ENCODE data around the gene PPM1J. TPM values are rescaled to one million over a fixed set of nuclear protein-coding genes. Genes with fewer than 3 reads are reported as not detected.
A peak's percentile ranks its signal among the peaks of the same experiment; 100 is the strongest.

The PPM1J gene
- total and polyA plus RNA-seq, 2 of the 8 experiments (the other 6 are each of a cell fraction or from before 2014, with no cell fraction given), result 19.4 to 31.6 TPM

- Histone ChIP-seq H3K79me2 (ENCODE audit: control insufficient read depth in 1 of 2, insufficient read depth in 2 of 2, low read length in 2 of 2) (no peaks in the 10 kb centered on the region), H2BK20ac (ENCODE audit: low read length) (no peak overlapping the region), H3K9me3 (ENCODE audit: insufficient read depth in 2 of 2, low read depth in 1 of 2, low read length in 1 of 2) (no peaks in the 10 kb centered on the region), H4K20me1 (replicated peaks in 1 of 2; ENCODE audit: control insufficient read depth in 1 of 2, insufficient read depth in 2 of 2, low read length in 2 of 2) (peaks cover 0 to 11% of the 10 kb centered on the region in 2 experiments), H3K4me3 (ENCODE audit: extremely low read depth in 1 of 4, insufficient read depth in 2 of 4, low read depth in 3 of 4, low read length in 4 of 4) (no peak overlapping the region), H3K4me2 (ENCODE audit: insufficient read depth in 1 of 2, low read depth in 2 of 2, low read length in 2 of 2) (no peak overlapping the region), H3K14ac (ENCODE audit: insufficient read length) (no peak overlapping the region), H4K91ac (replicated peaks; ENCODE audit: insufficient read length, low read length) (no peak overlapping the region), H3K23me2 (ENCODE audit: low read depth, low read length) (no peaks in the 10 kb centered on the region), H3K27me3 (replicated peaks in 1 of 4; ENCODE audit: control insufficient read depth in 3 of 4, extremely low read depth in 1 of 4, insufficient read depth in 3 of 4, low read length in 3 of 4) (no peaks in the 10 kb centered on the region), H2BK15ac (ENCODE audit: low read length) (no peak overlapping the region), H2BK120ac (replicated peaks; ENCODE audit: low read depth, low read length) (no peak overlapping the region), H4K8ac (ENCODE audit: extremely low read depth, insufficient read depth, low read length) (no peak overlapping the region), H4K5ac (ENCODE audit: insufficient read length, low read depth, low read length) (no peak overlapping the region), H2AFZ (ENCODE audit: low read length) (no peak overlapping the region), H3K56ac (replicated peaks; ENCODE audit: insufficient read length, low read depth, low read length) (no peak overlapping the region), H3K4me1 (replicated peaks in 1 of 4; ENCODE audit: control insufficient read depth in 3 of 4, insufficient read depth in 4 of 4, low read length in 3 of 4) (peaks cover 0 to 2% (median 0%) of the 10 kb centered on the region in 4 experiments; a peak in 2 of 7 replicates), H3K79me1 (ENCODE audit: low read depth, low read length) (peaks cover 3% of the 10 kb centered on the region), H2BK5ac (ENCODE audit: low read depth, low read length) (no peak overlapping the region), H3K18ac (ENCODE audit: extremely low read depth, low read length) (no peak overlapping the region), H3K27ac (ENCODE audit: low read depth, low read length) (no peak overlapping the region), H2BK12ac (ENCODE audit: low read depth, low read length) (no peak overlapping the region), H3K23ac (ENCODE audit: insufficient read length) (no peak overlapping the region), H2AK5ac (ENCODE audit: low read depth, low read length) (peak overlapping the region; percentile 65; the same call in 1 of the 2 replicates), H3K4ac (replicated peaks; ENCODE audit: insufficient read length, low read depth, low read length) (no peak overlapping the region), H3K36me3 (ENCODE audit: control insufficient read depth in 2 of 4, insufficient read depth in 4 of 4, low read length in 3 of 4) (peaks cover 12 to 32% (median 17%) of the 10 kb centered on the region in 4 experiments), H3K9ac (replicated peaks in 1 of 4; ENCODE audit: extremely low read depth in 1 of 4, low read depth in 3 of 4, low read length in 3 of 4) (no peak overlapping the region)
- WGBS, 2 experiments (ENCODE audit: extremely low coverage in 1 of 2, insufficient coverage in 1 of 2, insufficient read length in 1 of 2, insufficient replicate concordance in 2 of 2, low coverage in 1 of 2, low lambda C conversion rate in 2 of 2, missing lambda C conversion rate in 1 of 2), result 95% methylated on average over 10 of the region's 11 CpGs; no CpG with 5 or more reads in 1 of the 2 experiments
- FAIRE-seq (no peak), DNase-seq (ENCODE audit: low read depth in 1 of 2, low spot score in 2 of 2) (no peak)
- ChIA-PET POLR2A (ENCODE audit: partially characterized antibody) (interaction anchor here (1.2 to 6.0 kb wide), 5 partner anchors 10 to 26 kb away, joined by 3 to 32 read pairs (median 10); partner anchors contain the start of gene MOV10), CTCF (ENCODE audit: partially characterized antibody) (interaction anchor here (0.9 to 3.0 kb wide), 6 partner anchors 10 to 30 kb away, joined by 3 to 10 read pairs (median 4); partner anchors contain the start of gene MOV10)
- TF ChIP-seq RAD21 (IDR thresholded peaks at IDR 0.05 in 1 of 2, conservative IDR thresholded peaks at IDR 0.05 in 1 of 2; ENCODE audit: low read depth in 2 of 2, low read length in 2 of 2) (no peak), ATF3 (IDR thresholded peaks at IDR 0.05; ENCODE audit: insufficient read depth, low read depth, low read length) (no peak), GABPA (IDR thresholded peaks at IDR 0.05; ENCODE audit: borderline replicate concordance, insufficient read depth, low read length) (no peak), PHF8 (conservative IDR thresholded peaks at IDR 0.05; ENCODE audit: low read depth, low read length) (no peak), POLR2A (IDR thresholded peaks at IDR 0.05; ENCODE audit: control extremely low read depth in 1 of 2, low read depth in 2 of 2, low read length in 2 of 2) (no peak), EGR1 (IDR thresholded peaks at IDR 0.05; ENCODE audit: borderline replicate concordance, low read depth, low read length) (no peak), TAF7 (optimal IDR thresholded peaks at IDR 0.05; ENCODE audit: borderline replicate concordance, low read depth, low read length) (no peak), TAF1 (IDR thresholded peaks at IDR 0.05; ENCODE audit: low read depth, low read length) (no peak), GTF2F1 (IDR thresholded peaks at IDR 0.05; ENCODE audit: borderline replicate concordance, low read depth, low read length) (no peak), BRCA1 (IDR thresholded peaks at IDR 0.05; ENCODE audit: low read depth, low read length) (no peak), YY1 (IDR thresholded peaks at IDR 0.05; ENCODE audit: low read depth, low read length) (no peak), SIN3A (conservative IDR thresholded peaks at IDR 0.05 in 1 of 2, IDR thresholded peaks at IDR 0.05 in 1 of 2; ENCODE audit: low read depth in 1 of 2, low read length in 2 of 2) (no peak), SP2 (IDR thresholded peaks at IDR 0.05; ENCODE audit: low read length) (no peak), JUN (IDR thresholded peaks at IDR 0.05; ENCODE audit: low read depth, low read length) (no peak)
Observed at GRCh38 chr1:112689842-112690237, 25.3 kb downstream of the PPM1J start.

All from H1 (cell line).